ENCODE data around the gene CXCL8. TPM values are rescaled to one million over a fixed set of nuclear protein-coding genes. Genes with fewer than 3 reads are reported as not detected.

CXCL8 gene
- total and polyA plus RNA-seq, 9 of the 15 experiments (the other 6 are each of a cell fraction or from before 2014, with no cell fraction given): 1.6 to 7.7 (median 3.3) TPM

DNA sequence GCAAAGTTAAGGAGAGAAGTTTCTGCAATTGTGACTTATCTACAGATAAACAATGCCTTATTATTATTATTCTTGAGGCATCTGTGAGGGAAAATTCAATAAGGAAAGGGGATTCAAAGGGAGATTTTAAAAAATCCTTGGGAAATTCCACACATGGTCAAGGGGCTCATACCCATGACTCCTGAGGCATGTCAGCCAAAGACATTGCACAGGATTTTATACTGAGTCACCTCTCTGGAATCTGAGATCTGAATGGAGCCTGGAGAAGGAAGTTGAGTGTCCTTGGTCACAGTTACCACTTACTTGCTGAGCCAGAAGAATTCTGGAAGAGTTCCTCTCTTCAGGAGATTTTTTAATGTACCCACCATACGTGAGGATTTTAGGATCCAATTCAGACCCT is 14.4 kb upstream of the CXCL8 start:
- no peaks in the 10 kb centered on the region for H3K9me1 ChIP-seq (ENCODE audit: control insufficient read depth, insufficient read depth, low read length)
- no peaks in the 10 kb centered on the region for H3K36me3 ChIP-seq (ENCODE audit: control insufficient read depth, insufficient read depth, low read length)
- ATAC-seq (no peak), DNase-seq (ENCODE audit: extremely low read depth in 1 of 4, low spot score in 3 of 4) (no peak), FAIRE-seq (no peak)
- no peak overlapping the region for H2AFZ ChIP-seq (ENCODE audit: low read depth, low read length)
- H3K27ac ChIP-seq (ENCODE audit: extremely low read depth, low read depth, low read length): no peak overlapping the region
- no peaks in the 10 kb centered on the region for H3K79me2 ChIP-seq (ENCODE audit: control insufficient read depth, insufficient read depth, low read length)
- H3K4me1 ChIP-seq (replicated peaks in 1 of 2; ENCODE audit: control insufficient read depth in 2 of 2, insufficient read depth in 2 of 2, low read length in 2 of 2): peaks cover 0 to 10% of the 10 kb centered on the region in 2 experiments; a peak in 2 of 5 replicates
- no peak overlapping the region for H3K4me2 ChIP-seq (ENCODE audit: insufficient read depth, low read length)
- in situ Hi-C loops (cut with MboI) (loop anchor here (10.0 kb wide), 1 partner anchor 309 kb away; the partner anchor contains the start of gene CXCL3), intact Hi-C loops (cut with micrococcal nuclease) (loop anchor here (5.0 to 10.0 kb wide), 4 partner anchors 64 to 406 kb away; partner anchors contain the start of gene CXCL3)
- H3K9me3 ChIP-seq (replicated peaks; ENCODE audit: control insufficient read depth, insufficient read depth, low read depth, low read length): no peaks in the 10 kb centered on the region
- TF ChIP-seq JUND (IDR thresholded peaks at IDR 0.05; ENCODE audit: borderline replicate concordance, low read depth, low read length): peak; percentile 67; the same call in 1 of the 2 replicates
- TF ChIP-seq JUND (tag; IDR thresholded peaks at IDR 0.05; ENCODE audit: borderline replicate concordance, low read depth, low read length): peak; percentile 50; the same call in 1 of the 3 replicates
- TF ChIP-seq ZNF3 (CRISPR knock-in tag; IDR thresholded peaks at IDR 0.05): no peak
- TF ChIP-seq NFE2 (IDR thresholded peaks at IDR 0.05; ENCODE audit: low read depth): peak; percentile 51
- TF ChIP-seq ARID4B (CRISPR knock-in tag; IDR thresholded peaks at IDR 0.05): no peak
- TF ChIP-seq TEAD4 (IDR thresholded peaks at IDR 0.05; ENCODE audit: low read length): peak; percentile 50; the same call in 1 of the 2 replicates
- TF ChIP-seq TEAD4 (CRISPR knock-in tag; IDR thresholded peaks at IDR 0.05; ENCODE audit: borderline replicate concordance): no peak
- TF ChIP-seq SMARCB1 (IDR thresholded peaks at IDR 0.05; ENCODE audit: insufficient read length, low read depth): no peak
- TF ChIP-seq FOSL1 (tag; conservative IDR thresholded peaks at IDR 0.05): peak; percentile 69
- no peak for TF ChIP-seq POLR2B (IDR thresholded peaks at IDR 0.05; ENCODE audit: low read depth, partially characterized antibody)
- TF ChIP-seq ZNF436 (CRISPR knock-in tag; IDR thresholded peaks at IDR 0.05): no peak
- no peak for TF ChIP-seq JUNB (CRISPR knock-in tag; conservative IDR thresholded peaks at IDR 0.05)
- peak; percentile 39; the same call in 1 of the 2 replicates for TF ChIP-seq ATF3 (IDR thresholded peaks at IDR 0.05)
- TF ChIP-seq ATF3 (CRISPR knock-in tag; conservative IDR thresholded peaks at IDR 0.05): no peak
- TF ChIP-seq JUN (IDR thresholded peaks at IDR 0.05; ENCODE audit: borderline replicate concordance, low read depth, low read length): peak; percentile 37; the same call in 1 of the 2 replicates
- TF ChIP-seq JUN (CRISPR knock-in tag; IDR thresholded peaks at IDR 0.05; ENCODE audit: borderline replicate concordance): no peak
- WGBS (ENCODE audit: insufficient coverage, low coverage, missing lambda C conversion rate): 88% methylated on average over 1 of the region's 1 CpG
- ChIA-PET POLR2A (interaction anchor here (1.0 kb wide), 1 partner anchor 14 kb away, joined by 3 read pairs; no protein-coding TSS in a partner anchor), CTCF (ENCODE audit: low intra/inter-chr PET ratio) (no interaction called here)
- H3K4me3 ChIP-seq: no peak overlapping the region
- no peaks in the 10 kb centered on the region for H4K20me1 ChIP-seq (replicated peaks; ENCODE audit: control insufficient read depth, insufficient read depth, low read length)
- no TSS peak for BruUV-seq (replicated peaks)
- no peak overlapping the region for H3K9ac ChIP-seq (ENCODE audit: insufficient read depth in 1 of 2, low read depth in 2 of 2, low read length in 2 of 2)
- no peaks in the 10 kb centered on the region for H3K27me3 ChIP-seq (ENCODE audit: control insufficient read depth in 2 of 2, insufficient read depth in 2 of 2, low read length in 2 of 2)
